NB4 (cell line): ENCODE measurements around the gene DCTN3.

ENCODE experiments used
- POLR2A ChIP-seq: IDR thresholded peaks from 2 replicates; pipeline ENCODE4 v1.6.1; 2011; ENCODE audit warnings: mild to moderate bottlenecking; ENCODE audit not compliant: insufficient read length; ENCODE audit errors: extremely low read depth
- TF ChIP-seq, protein P1 (sequence below): IDR thresholded peaks from one replicate; pipeline ENCODE4 v1.5.1; 2012; ENCODE audit warnings: low read depth, low read length

DNA sequence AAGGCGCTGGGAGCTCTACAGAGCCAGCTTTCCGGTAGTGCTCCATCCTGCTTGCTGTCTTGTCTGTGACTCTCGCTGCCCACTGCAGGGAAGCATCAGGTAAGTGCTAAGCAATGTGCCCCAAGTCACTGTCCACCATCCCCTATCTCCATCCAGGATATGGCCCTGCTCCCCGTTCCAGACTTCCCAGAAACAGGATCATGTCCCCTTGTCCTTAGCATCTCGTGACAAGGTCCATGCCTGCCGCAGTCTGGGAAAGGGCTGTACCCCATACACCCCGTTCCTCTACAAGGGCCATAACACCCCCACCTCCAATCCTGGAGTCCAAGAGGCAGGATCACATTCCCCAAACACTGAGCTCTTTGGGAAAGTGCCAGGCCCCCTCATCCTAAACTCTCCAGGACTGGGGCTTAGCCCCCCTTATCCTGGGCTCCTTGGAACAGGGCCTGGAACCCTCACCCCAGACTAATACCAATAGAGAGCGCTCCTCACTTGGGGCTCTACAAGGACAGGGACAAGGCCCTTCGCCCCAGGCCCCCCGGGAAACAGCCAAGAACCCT is 9.0 kb downstream of the DCTN3 start:
- TF ChIP-seq POLR2A: no peak
- TF ChIP-seq, protein P1, sequence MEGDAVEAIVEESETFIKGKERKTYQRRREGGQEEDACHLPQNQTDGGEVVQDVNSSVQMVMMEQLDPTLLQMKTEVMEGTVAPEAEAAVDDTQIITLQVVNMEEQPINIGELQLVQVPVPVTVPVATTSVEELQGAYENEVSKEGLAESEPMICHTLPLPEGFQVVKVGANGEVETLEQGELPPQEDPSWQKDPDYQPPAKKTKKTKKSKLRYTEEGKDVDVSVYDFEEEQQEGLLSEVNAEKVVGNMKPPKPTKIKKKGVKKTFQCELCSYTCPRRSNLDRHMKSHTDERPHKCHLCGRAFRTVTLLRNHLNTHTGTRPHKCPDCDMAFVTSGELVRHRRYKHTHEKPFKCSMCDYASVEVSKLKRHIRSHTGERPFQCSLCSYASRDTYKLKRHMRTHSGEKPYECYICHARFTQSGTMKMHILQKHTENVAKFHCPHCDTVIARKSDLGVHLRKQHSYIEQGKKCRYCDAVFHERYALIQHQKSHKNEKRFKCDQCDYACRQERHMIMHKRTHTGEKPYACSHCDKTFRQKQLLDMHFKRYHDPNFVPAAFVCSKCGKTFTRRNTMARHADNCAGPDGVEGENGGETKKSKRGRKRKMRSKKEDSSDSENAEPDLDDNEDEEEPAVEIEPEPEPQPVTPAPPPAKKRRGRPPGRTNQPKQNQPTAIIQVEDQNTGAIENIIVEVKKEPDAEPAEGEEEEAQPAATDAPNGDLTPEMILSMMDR: peak; percentile 0
